KOPT-K1 (cell line): ENCODE data around the gene NR3C1.

Experiments
- H3K27ac ChIP-seq: fragments of 200-600 bp; sonication (generic); 2 replicates; pipeline ENCODE4 v1.5.1; 2016; ENCODE audit warnings: antibody characterized with exemption, mild to moderate bottlenecking, low read depth, low read length; ENCODE audit not compliant: poor library complexity, severe bottlenecking
- H3K36me3 ChIP-seq: fragments of 200-600 bp; sonication (generic); 2 replicates; pipeline ENCODE4 v1.5.1; 2017; ENCODE audit warnings: antibody characterized with exemption, mild to moderate bottlenecking, low read length, moderate library complexity; ENCODE audit not compliant: insufficient read depth
- H3K9me3 ChIP-seq: fragments of 200-600 bp; sonication (generic); 2 replicates; pipeline ENCODE4 v1.5.1; 2017; ENCODE audit warnings: antibody characterized with exemption, low read length, mild to moderate bottlenecking; ENCODE audit not compliant: insufficient read depth, poor library complexity, severe bottlenecking

The NR3C1 gene

GRCh38 chr5:143406408-143406807 lies 2.9 kb upstream of the NR3C1 start:
- peak overlapping the region; percentile 96 for H3K27ac ChIP-seq
- no peaks in the 10 kb centered on the region for H3K36me3 ChIP-seq
- no peaks in the 10 kb centered on the region for H3K9me3 ChIP-seq

- Histone ChIP-seq H3K36me3 (no peaks in the 10 kb centered on the region), H3K27ac (peak overlapping the region; percentile 96), H3K9me3 (no peaks in the 10 kb centered on the region)
These were observed 2.3 kb upstream of the NR3C1 start for GRCh38 chr5:143405849-143406098.

- Histone ChIP-seq H3K36me3 (peaks cover 5% of the 10 kb centered on the region), H3K27ac (peak overlapping the region; percentile 96), H3K9me3 (no peaks in the 10 kb centered on the region)
These were observed 1.8 kb upstream of the NR3C1 start for GRCh38 chr5:143405063-143405848.

GRCh38 chr5:143404416-143405062 lies 1.1 kb upstream of the NR3C1 start:
- H3K36me3 ChIP-seq, result peaks cover 12% of the 10 kb centered on the region
- peak overlapping the region; percentile 96 for H3K27ac ChIP-seq
- no peaks in the 10 kb centered on the region for H3K9me3 ChIP-seq

- Histone ChIP-seq H3K27ac (peak overlapping the region; percentile 96), H3K36me3 (peaks cover 25% of the 10 kb centered on the region), H3K9me3 (no peaks in the 10 kb centered on the region)
These were observed 223 bp downstream of the NR3C1 start for GRCh38 chr5:143403334-143403592.

GRCh38 chr5:143402553-143403333 lies 743 bp downstream of the NR3C1 start:
- H3K9me3 ChIP-seq, result no peaks in the 10 kb centered on the region
- H3K36me3 ChIP-seq, result peaks cover 25% of the 10 kb centered on the region
- peak overlapping the region; percentile 96 for H3K27ac ChIP-seq

GRCh38 chr5:143402017-143402552 lies 1.4 kb downstream of the NR3C1 start:
- Histone ChIP-seq H3K36me3 (peaks cover 25% of the 10 kb centered on the region), H3K27ac (peak overlapping the region; percentile 96), H3K9me3 (no peaks in the 10 kb centered on the region)

- Histone ChIP-seq H3K9me3 (no peaks in the 10 kb centered on the region), H3K36me3 (peaks cover 25% of the 10 kb centered on the region), H3K27ac (peak overlapping the region; percentile 96)
These were observed 2.1 kb downstream of the NR3C1 start for GRCh38 chr5:143401227-143402016.

GRCh38 chr5:143400541-143401226 lies 2.8 kb downstream of the NR3C1 start:
- Histone ChIP-seq H3K9me3 (no peaks in the 10 kb centered on the region), H3K27ac (no peak overlapping the region), H3K36me3 (peaks cover 25% of the 10 kb centered on the region)

GRCh38 chr5:143399616-143400540 lies 3.6 kb downstream of the NR3C1 start:
- no peaks in the 10 kb centered on the region for H3K9me3 ChIP-seq
- no peak overlapping the region for H3K27ac ChIP-seq
- H3K36me3 ChIP-seq, result peaks cover 25% of the 10 kb centered on the region

GRCh38 chr5:143398451-143399237 lies 4.8 kb downstream of the NR3C1 start:
- H3K36me3 ChIP-seq, result peaks cover 25% of the 10 kb centered on the region
- H3K9me3 ChIP-seq, result no peaks in the 10 kb centered on the region
- no peak overlapping the region for H3K27ac ChIP-seq

GRCh38 chr5:143398053-143398355 lies 5.5 kb downstream of the NR3C1 start:
- H3K27ac ChIP-seq, result no peak overlapping the region
- no peaks in the 10 kb centered on the region for H3K9me3 ChIP-seq
- H3K36me3 ChIP-seq, result peaks cover 25% of the 10 kb centered on the region

- no peak overlapping the region for H3K27ac ChIP-seq
- peaks cover 25% of the 10 kb centered on the region for H3K36me3 ChIP-seq
- H3K9me3 ChIP-seq, result no peaks in the 10 kb centered on the region
These were observed 6.0 kb downstream of the NR3C1 start for GRCh38 chr5:143397302-143398052.
